Mesenchymal stem cell (in vitro differentiated cells and primary cell): ENCODE results near the gene GAST.

Experiments
- DNase-seq: peaks from one replicate; pipeline ENCODE4 v3.0.0-alpha.2; 2013
- H2AFZ ChIP-seq: one replicate; pipeline ENCODE4 v1.6.1; 2013; ENCODE audit warnings: low read depth, mild to moderate bottlenecking, control low read depth, inconsistent platforms, low read length, moderate library complexity
- H2AK5ac ChIP-seq: 2 replicates; pipeline ENCODE4 v1.6.1; 2013; ENCODE audit warnings: low read length, moderate library complexity, mild to moderate bottlenecking, inconsistent platforms; ENCODE audit not compliant: severe bottlenecking
- H2BK120ac ChIP-seq: one replicate; pipeline ENCODE4 v1.6.1; 2013; ENCODE audit warnings: low read depth, mild to moderate bottlenecking, inconsistent platforms, low read length, moderate library complexity
- H2BK12ac ChIP-seq, 2 experiments: one replicate each; pipeline ENCODE4 v1.6.1; 2013; ENCODE audit warnings: inconsistent platforms in 2 of 2, low read length in 2 of 2, mild to moderate bottlenecking in 2 of 2, moderate library complexity in 2 of 2, control low read depth in 1 of 2
- H2BK15ac ChIP-seq: one replicate; pipeline ENCODE4 v1.6.1; 2013; ENCODE audit warnings: mild to moderate bottlenecking, low read depth, inconsistent platforms; ENCODE audit not compliant: poor library complexity, severe bottlenecking
- H2BK5ac ChIP-seq: 2 replicates; pipeline ENCODE4 v1.6.1; 2013; ENCODE audit warnings: low read depth, mild to moderate bottlenecking, low read length, control low read depth, inconsistent platforms; ENCODE audit not compliant: poor library complexity, severe bottlenecking
- H3K14ac ChIP-seq, 2 experiments: one replicate each; pipeline ENCODE4 v1.6.1; 2013; ENCODE audit warnings: inconsistent platforms in 2 of 2, low read length in 2 of 2, control low read depth in 1 of 2, mild to moderate bottlenecking in 1 of 2, moderate library complexity in 1 of 2
- H3K18ac ChIP-seq, 2 experiments: one replicate each; pipeline ENCODE4 v1.6.1; 2013; ENCODE audit warnings: inconsistent platforms in 2 of 2, low read length in 2 of 2, control low read depth in 1 of 2, low read depth in 1 of 2, mild to moderate bottlenecking in 1 of 2
- H3K23ac ChIP-seq, 2 experiments: one replicate each; pipeline ENCODE4 v1.6.1; 2013; ENCODE audit warnings: inconsistent platforms in 2 of 2, low read length in 2 of 2, mild to moderate bottlenecking in 2 of 2, moderate library complexity in 2 of 2, control low read depth in 1 of 2
- H3K27ac ChIP-seq: 2 replicates; pipeline ENCODE4 v1.5.1; 2013; ENCODE audit warnings: mild to moderate bottlenecking, moderate library complexity, low read length, control low read depth, inconsistent platforms; ENCODE audit not compliant: poor library complexity, severe bottlenecking
- H3K27me3 ChIP-seq, 2 experiments: 2 replicates each; pipeline versions ENCODE4 v1.6.1 to v1.7.0; 2013; ENCODE audit warnings: low read length in 2 of 2, mild to moderate bottlenecking in 2 of 2, moderate library complexity in 2 of 2, control low read depth in 1 of 2, inconsistent platforms in 1 of 2; ENCODE audit not compliant: control insufficient read depth in 1 of 2, insufficient read depth in 1 of 2
- H3K36me3 ChIP-seq, 2 experiments: 2 replicates each; pipeline versions ENCODE4 v1.6.1 to v1.7.0; 2013; ENCODE audit warnings: low read length in 2 of 2, control low read depth in 1 of 2, inconsistent platforms in 1 of 2, low read depth in 1 of 2, mild to moderate bottlenecking in 1 of 2; ENCODE audit not compliant: insufficient read depth in 2 of 2, control insufficient read depth in 1 of 2
- H3K4ac ChIP-seq, 2 experiments: one replicate each; pipeline ENCODE4 v1.6.1; 2013; ENCODE audit warnings: inconsistent platforms in 2 of 2, low read length in 2 of 2, mild to moderate bottlenecking in 2 of 2, moderate library complexity in 2 of 2, control low read depth in 1 of 2, low read depth in 1 of 2
- H3K4me1 ChIP-seq: 2 replicates; pipeline ENCODE4 v1.6.1; 2013; ENCODE audit warnings: low read depth, low read length, control low read depth; ENCODE audit not compliant: control insufficient read depth, insufficient read depth
- H3K4me2 ChIP-seq: 2 replicates; pipeline ENCODE4 v1.6.1; 2013; ENCODE audit warnings: low read length, mild to moderate bottlenecking, inconsistent platforms; ENCODE audit not compliant: poor library complexity, severe bottlenecking
- H3K4me3 ChIP-seq, 2 experiments: 2 replicates each; pipeline versions ENCODE4 v1.5.1 to v1.7.0; 2013; ENCODE audit warnings: low read length in 2 of 2, mild to moderate bottlenecking in 2 of 2, control low read depth in 1 of 2, low read depth in 1 of 2; ENCODE audit not compliant: insufficient read depth in 1 of 2
- H3K79me1 ChIP-seq: replicated peaks from 2 replicates; pipeline ENCODE4 v1.6.1; 2013; ENCODE audit warnings: mild to moderate bottlenecking, control low read depth, low read length, inconsistent platforms; ENCODE audit not compliant: poor library complexity, severe bottlenecking
- H3K9ac ChIP-seq: 2 replicates; pipeline ENCODE4 v1.7.0; 2013; ENCODE audit warnings: mild to moderate bottlenecking, low read length, moderate library complexity
- H3K9me3 ChIP-seq: 2 replicates; pipeline ENCODE4 v1.7.0; 2013; ENCODE audit warnings: mild to moderate bottlenecking, low read length; ENCODE audit not compliant: control insufficient read depth
- H4K8ac ChIP-seq: one replicate; pipeline ENCODE4 v1.6.1; 2013; ENCODE audit warnings: inconsistent platforms, mild to moderate bottlenecking, low read length, moderate library complexity
- H4K91ac ChIP-seq: one replicate; pipeline ENCODE4 v1.6.1; 2013; ENCODE audit warnings: mild to moderate bottlenecking, low read length, inconsistent platforms
- WGBS: methylation state at CpG from one replicate; pipeline ENCODE4 v1.1.7; 2013; ENCODE audit warnings: mixed read lengths; 5-methylcytosine and 5-hydroxymethylcytosine counted together

Gene GAST

DNA sequence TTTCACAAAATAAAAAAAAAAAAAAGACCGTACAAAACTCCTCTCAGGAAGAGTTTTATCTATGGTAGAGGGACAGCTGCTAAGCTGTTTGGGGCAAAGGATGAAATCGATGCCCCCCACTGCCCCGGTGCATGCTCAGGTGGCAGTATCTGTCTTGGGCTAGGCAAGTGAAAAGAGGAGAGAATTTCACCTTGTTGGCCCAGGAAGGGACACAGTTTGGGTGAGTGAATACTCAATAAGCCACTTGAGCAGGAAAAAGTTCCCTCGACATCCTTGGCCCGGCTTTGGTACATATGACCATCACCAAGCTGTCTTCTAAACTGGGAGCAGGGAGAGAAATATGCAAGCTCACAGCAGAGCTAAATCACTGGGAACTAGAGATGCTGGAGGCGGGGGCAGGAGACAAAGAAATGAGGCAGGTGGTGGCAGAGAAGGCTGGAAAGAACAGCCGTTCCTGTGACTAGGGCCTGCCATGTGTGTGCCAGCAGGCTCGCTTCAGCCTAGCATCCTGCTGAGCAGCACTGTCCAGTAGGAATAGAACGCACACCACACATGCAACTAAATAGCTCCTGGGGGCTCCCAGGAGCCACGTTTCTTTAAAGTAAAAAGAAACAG, 31.6 kb upstream of the GAST start:
- Histone ChIP-seq H3K4ac (no peak overlapping the region), H3K18ac (no peak overlapping the region), H2AK5ac (peak overlapping the region; percentile 71), H3K14ac (no peak overlapping the region), H3K9ac (no peak overlapping the region), H3K36me3 (no peaks in the 10 kb centered on the region), H3K23ac (no peak overlapping the region), H4K8ac (peak overlapping the region; percentile 9), H2BK12ac (peak overlapping the region in 1 of 2 experiments; percentile 86), H3K27ac (no peak overlapping the region), H3K27me3 (peaks cover 0 to 5% of the 10 kb centered on the region in 2 experiments), H3K9me3 (no peaks in the 10 kb centered on the region), H3K4me1 (peaks cover 10% of the 10 kb centered on the region), H3K4me3 (no peak overlapping the region), H2BK5ac (no peak overlapping the region), H2BK120ac (peak overlapping the region; percentile 54), H2BK15ac (peak overlapping the region; percentile 87), H3K79me1 (no peaks in the 10 kb centered on the region), H2AFZ (no peak overlapping the region), H3K4me2 (no peak overlapping the region), H4K91ac (no peak overlapping the region)
- WGBS, result 94% methylated on average over 8 of the region's 10 CpGs
- DNase-seq, result no peak

DNA sequence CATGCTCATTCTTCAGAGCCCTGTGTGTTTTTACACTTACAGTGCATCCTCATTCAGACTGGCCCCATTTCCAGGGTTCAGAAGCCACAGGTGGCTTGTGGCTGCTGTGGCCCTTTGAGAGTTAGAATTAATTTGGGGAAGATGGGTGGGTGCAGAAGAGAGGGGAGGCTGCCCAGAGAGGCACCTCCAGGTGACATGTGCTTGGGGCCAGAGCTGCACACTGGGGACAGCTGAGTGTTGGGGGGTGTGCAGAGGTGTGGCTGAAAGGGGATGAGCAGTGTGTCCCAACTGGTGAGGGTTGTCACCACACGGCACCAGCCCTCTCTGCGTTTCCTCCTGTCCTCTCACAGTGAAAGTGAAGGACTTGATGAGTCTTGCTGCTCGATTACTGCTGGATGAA, 30.4 kb upstream of the GAST start:
- Histone ChIP-seq H3K36me3 (no peaks in the 10 kb centered on the region), H3K27me3 (peaks cover 0 to 5% of the 10 kb centered on the region in 2 experiments), H3K4ac (no peak overlapping the region), H3K18ac (no peak overlapping the region), H2BK5ac (no peak overlapping the region), H2BK12ac (no peak overlapping the region), H3K27ac (no peak overlapping the region), H4K91ac (no peak overlapping the region), H3K23ac (no peak overlapping the region), H2AFZ (no peak overlapping the region), H3K9me3 (no peaks in the 10 kb centered on the region), H3K14ac (no peak overlapping the region), H3K4me2 (no peak overlapping the region), H3K9ac (no peak overlapping the region), H3K4me1 (peaks cover 8% of the 10 kb centered on the region), H4K8ac (no peak overlapping the region), H3K4me3 (no peak overlapping the region), H3K79me1 (no peaks in the 10 kb centered on the region), H2BK120ac (no peak overlapping the region), H2BK15ac (no peak overlapping the region), H2AK5ac (no peak overlapping the region)
- WGBS, result 86% methylated on average over 3 of the region's 3 CpGs
- no peak for DNase-seq

DNA sequence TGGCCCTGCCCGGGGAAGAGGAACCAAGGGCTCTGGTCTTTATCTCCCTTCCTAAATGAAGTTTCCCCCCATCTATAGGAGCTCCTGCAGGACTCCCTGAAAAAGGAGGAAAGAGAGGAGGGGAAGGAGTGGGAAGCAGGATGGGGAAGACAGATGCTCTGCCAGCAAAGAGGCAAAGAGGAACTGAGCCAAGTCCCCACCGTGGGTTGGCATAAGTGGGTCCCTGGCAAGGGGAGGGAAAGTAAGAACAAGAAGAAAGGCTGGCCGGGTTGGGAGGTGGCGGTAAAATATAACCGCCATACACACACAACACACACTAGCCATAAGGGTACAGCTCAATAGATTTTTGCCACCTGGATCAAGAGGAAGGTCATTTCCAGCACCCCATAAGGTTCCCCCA, 29.5 kb upstream of the GAST start:
- H3K4me1 ChIP-seq, result peaks cover 4% of the 10 kb centered on the region

GRCh38 chr17:41683441-41684007, 28.6 kb upstream of the GAST start:
- no peak overlapping the region for H2AFZ ChIP-seq
- no peak overlapping the region for H4K8ac ChIP-seq
- no peaks in the 10 kb centered on the region for H3K9me3 ChIP-seq
- H3K4me3 ChIP-seq, result no peak overlapping the region
- no peak overlapping the region for H2BK12ac ChIP-seq
- no peak overlapping the region for H3K27ac ChIP-seq
- H2BK5ac ChIP-seq, result no peak overlapping the region
- 81% methylated on average over 8 of the region's 8 CpGs for WGBS
- H3K36me3 ChIP-seq, result no peaks in the 10 kb centered on the region
- no peak overlapping the region for H3K4ac ChIP-seq
- no peak overlapping the region for H4K91ac ChIP-seq
- H2BK120ac ChIP-seq, result no peak overlapping the region
- no peak overlapping the region for H3K18ac ChIP-seq
- H2BK15ac ChIP-seq, result no peak overlapping the region
- no peak overlapping the region for H3K9ac ChIP-seq
- no peak overlapping the region for H2AK5ac ChIP-seq
- H3K4me1 ChIP-seq, result peaks cover 6% of the 10 kb centered on the region
- DNase-seq, result no peak
- peaks cover 0 to 5% of the 10 kb centered on the region in 2 experiments for H3K27me3 ChIP-seq
- no peak overlapping the region for H3K14ac ChIP-seq
- H3K4me2 ChIP-seq, result no peak overlapping the region
- no peak overlapping the region for H3K23ac ChIP-seq
- no peaks in the 10 kb centered on the region for H3K79me1 ChIP-seq

More for the DNA sequence above, 29.5 kb upstream of the GAST start:
- no peak overlapping the region for H2BK5ac ChIP-seq
- H2BK15ac ChIP-seq, result no peak overlapping the region
- no peak overlapping the region for H2AK5ac ChIP-seq
- 100% methylated on average over 2 of the region's 5 CpGs for WGBS
- H3K23ac ChIP-seq, result no peak overlapping the region
- H2BK12ac ChIP-seq, result peak overlapping the region in 1 of 2 experiments; percentile 6
- H3K9me3 ChIP-seq, result no peaks in the 10 kb centered on the region
- H3K27ac ChIP-seq, result no peak overlapping the region
- no peak overlapping the region for H3K14ac ChIP-seq
- H3K4me3 ChIP-seq, result no peak overlapping the region
- H3K4me2 ChIP-seq, result no peak overlapping the region
- no peak for DNase-seq
- no peak overlapping the region for H3K18ac ChIP-seq
- H3K79me1 ChIP-seq, result no peaks in the 10 kb centered on the region
- H3K9ac ChIP-seq, result no peak overlapping the region
- no peak overlapping the region for H3K4ac ChIP-seq
- no peak overlapping the region for H2AFZ ChIP-seq
- no peak overlapping the region for H4K91ac ChIP-seq
- no peaks in the 10 kb centered on the region for H3K36me3 ChIP-seq
- H4K8ac ChIP-seq, result no peak overlapping the region
- H3K27me3 ChIP-seq, result peaks cover 0 to 5% of the 10 kb centered on the region in 2 experiments
- H2BK120ac ChIP-seq, result no peak overlapping the region
